DMS 273 (cell line): Measurements from ENCODE around the gene NRN1.
"Not testable (repeated sequence)": the region's sequence is repeated elsewhere in the genome, so short reads cannot be mapped to it uniquely, and the experiment has no call there.

Experiments
- DNase-seq: peaks from one replicate; lab custom pipeline; 2025; ENCODE audit not compliant: unreplicated experiment; lab: John Stamatoyannopoulos, UW

The NRN1 gene, protein sequence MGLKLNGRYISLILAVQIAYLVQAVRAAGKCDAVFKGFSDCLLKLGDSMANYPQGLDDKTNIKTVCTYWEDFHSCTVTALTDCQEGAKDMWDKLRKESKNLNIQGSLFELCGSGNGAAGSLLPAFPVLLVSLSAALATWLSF

DNA sequence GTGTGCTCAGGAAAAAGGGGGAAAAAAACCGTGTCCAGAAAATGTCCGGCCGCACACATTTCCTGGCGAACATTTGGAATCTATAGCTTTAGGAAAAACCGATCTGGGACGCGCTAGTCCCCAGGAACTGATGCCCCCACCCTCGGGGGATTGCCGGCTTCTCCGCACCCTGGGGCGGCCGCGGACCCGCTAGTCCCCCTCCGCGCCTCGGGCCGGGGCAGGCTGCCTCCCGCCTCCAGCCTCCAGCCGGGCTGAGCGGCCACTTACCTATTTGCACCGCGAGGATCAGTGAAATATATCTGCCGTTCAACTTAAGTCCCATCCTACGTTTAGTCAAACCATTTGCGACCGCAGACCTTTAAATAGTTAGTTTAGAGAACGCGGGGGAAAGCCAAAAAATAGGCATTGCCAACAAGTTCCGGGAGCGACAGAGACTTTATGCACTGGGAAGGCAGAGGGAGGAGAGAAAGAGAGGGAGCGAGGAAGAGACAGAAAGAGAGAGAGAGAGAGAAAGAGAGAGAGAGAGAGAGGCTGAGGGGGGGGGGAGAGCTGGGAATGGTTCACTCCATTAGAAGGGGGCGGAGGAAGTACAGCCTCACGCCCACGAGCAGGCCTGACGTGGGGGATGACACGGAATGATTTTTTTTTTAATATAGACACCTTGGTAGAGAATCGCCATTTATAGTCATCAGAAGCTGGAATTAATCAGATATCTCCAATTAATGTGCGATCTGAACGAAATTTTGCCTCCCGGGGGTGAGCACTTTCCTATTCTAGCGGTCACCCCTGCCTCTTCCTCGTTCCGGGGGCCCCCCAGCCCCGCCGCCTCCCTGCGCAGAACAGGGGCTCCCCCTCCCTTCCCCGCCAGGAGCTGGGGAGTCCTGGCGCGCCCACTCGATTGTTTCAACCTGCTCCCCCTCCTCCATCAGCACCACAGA lies at the start of gene NRN1:
NRN1 (minus strand) TSS at position 498 of the 938 bp plus-strand sequence; CDS start at position 322, 176 bp downstream.
- peak; percentile 85 for DNase-seq

DNA sequence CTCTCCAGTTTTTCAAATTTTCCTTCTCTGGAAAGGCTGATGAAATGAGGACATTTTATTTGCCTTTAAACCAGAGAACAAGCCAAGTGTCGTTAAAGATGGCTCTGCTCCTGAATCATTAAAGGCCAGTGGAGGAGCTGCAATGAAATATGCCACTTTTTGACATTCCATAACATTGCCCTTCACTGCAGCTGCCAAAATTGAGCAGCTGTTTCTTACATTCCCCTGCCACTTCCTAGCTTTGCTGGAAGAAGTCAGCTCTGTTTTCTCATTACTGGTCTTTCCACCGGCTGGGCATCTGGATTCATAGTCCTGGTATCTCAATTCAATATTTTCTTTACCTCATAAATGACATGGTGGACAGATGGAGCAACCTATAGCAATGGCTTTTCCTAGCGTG lies 45.5 kb upstream of the NRN1 start:
- DNase-seq: no peak

DNA sequence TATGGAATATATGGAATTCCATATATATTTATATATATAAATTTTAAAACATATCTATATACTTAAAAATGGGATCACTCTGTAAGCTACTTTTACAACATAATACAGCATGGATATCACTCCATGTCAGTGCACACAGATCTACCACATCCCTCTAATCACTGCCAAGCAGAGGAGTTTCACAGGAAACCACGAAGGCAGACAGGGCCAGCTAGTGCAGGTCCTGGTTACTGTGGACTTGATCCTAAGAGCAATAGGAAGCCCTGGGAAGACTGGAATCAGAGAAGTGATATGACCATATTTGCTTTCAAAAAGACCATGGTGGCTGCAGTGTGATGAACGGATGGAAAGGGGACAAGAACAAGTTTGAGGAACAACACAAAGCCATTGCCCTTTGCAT lies 40.0 kb upstream of the NRN1 start:
- DNase-seq: no peak

DNA sequence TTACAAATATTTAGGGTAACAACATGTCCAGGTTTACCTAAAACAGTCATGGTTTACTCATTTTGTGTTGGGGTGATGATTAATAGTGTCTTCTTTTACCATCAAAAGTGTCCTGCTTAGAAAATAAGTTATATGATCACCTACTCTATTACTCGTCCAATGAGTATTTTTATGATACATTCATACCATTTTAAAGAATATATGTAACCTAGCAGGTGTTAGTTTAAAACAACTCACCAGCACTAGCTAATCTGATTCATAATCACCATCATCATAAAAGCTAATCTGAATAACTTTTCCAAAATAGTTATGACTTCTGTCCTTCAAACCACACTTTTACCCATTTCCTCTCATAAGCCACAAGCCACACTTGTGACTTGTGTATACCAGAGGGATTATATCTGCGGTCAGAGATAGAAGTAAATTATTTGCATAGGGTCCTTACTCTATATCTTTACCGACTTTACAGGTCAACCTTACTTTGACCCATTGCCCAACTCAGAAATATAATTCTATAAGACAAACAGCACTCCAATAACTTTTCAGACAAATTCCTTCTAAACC lies 33.3 kb upstream of the NRN1 start:
- no peak for DNase-seq

DNA sequence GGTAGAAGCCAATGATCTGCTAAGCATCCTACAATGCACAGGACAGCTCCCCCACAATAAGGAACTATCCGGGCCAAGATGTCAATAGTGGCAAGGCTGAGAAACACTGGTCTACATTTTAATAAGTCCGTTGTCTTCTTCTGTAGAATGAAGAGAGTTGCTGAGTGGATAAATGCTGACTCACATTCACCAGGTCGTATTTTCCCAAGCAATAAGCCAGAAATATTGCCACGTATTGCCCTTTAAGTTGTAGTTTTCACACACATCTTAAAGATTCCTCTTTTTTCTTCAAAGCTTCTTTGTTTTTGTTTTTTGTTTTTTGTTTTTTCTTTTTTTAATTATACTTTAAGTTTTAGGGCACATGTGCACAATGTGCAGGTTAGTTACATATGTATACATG lies 30.5 kb upstream of the NRN1 start:
- no peak for DNase-seq

DNA sequence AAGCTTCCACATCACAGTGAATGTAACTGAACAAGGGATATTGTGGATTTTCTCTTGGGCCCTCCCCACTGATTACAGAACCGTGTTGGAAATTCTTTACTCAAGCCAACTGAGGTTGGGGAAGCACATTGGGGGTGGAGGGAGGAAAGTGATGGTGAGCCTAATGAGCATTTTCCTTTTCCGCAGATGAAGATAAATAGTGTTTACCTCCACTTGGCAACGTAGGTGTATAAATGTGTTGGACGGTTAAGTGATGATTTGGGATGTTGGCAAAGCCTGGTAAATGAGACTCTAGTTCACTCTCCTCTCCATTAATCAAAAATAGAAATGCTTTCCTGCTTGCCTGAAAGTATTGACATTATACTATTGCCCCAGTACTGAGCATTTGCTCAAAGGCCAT lies 27.1 kb upstream of the NRN1 start:
- DNase-seq: no peak

DNA sequence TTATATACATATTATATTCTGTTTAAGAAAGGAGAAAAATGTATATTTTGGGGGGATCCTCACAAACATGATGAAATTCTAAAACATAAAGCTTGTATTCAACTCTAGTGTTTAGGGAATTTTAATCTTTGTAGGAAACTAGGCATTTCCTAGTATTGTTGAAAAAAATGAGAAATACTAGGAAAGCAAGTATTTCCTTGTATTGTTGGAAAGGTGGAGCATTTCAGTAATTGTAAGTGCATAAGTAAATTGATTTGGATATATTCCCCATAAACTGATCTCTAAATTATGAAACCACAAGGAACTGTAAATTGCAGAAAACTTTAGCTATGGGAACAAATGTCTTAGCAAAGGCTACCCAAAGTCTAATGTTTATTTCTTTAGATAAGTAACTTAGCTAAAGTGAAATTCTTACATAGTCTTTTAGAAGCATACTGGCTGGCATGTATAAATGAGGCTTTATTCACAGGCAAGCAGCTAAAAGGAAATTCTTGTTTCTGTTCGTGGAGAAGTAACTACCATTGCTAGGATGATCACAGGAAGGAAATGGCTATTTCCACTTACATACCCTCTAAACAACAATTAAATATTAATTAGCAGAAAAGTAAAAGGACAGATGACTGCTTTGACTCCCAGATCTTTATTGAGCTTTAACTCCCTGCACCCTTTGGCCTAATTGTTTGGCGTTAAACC lies 19.9 kb upstream of the NRN1 start:
- no peak for DNase-seq

DNA sequence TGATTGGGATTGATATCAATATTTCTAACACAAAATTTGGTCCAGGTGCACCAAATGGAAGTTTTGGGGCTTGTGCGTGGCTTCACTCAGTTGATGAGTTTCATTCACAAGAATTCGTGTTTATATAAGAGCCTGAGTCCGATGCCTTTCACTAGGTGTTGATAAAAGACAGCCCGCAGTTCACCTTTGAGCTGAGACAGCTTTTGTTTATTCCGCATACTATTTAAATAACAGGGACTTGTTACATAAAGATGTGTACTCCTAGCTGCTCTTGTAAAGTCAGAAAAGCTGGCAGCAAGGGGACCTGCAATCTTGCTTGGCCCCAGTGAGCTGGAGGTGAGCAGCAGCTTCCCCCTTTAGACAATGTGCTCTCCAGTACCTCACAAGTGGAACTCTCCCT lies 19.0 kb upstream of the NRN1 start:
- no peak for DNase-seq

DNA sequence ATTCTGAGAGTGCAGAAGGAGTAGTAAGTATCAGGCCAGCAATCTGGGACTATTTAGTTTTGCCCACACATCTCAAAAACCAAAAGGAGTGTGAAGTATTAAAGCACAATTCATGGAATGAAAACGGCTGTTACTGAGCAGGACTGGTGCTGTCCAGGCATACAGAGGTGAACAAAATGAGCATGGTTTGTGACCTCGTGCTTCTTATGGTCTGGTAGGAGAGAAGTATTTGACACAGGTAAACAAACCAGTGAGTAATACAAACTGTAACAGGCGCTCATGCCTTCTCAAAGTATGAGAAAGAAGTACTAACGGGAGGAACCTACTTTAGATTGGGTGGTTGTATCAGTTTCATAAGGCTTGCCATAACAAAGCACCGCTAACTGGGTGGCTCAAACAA lies 17.5 kb upstream of the NRN1 start:
- DNase-seq: no peak

DNA sequence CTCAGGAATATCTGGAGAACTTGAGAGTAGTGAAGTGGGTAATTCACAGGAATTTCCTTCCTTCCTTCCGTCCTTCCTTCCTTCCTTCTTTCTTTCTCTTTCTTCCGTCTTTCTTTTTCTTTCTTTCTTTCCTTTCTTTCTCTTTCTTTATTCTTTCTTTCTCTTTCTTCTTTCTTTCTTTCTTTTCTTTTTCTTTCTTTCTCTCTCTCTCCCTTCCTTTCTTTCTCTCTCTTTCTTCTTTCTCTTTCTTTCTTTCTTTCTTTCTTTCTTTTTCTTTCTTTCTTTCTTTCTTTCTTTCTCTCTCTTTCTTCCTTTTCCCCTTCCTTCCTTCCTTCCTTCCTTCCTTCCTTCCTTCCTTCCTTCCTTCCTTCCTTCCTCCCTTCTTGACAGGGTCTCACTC lies 16.1 kb upstream of the NRN1 start:
- DNase-seq: not testable (repeated sequence)

DNA sequence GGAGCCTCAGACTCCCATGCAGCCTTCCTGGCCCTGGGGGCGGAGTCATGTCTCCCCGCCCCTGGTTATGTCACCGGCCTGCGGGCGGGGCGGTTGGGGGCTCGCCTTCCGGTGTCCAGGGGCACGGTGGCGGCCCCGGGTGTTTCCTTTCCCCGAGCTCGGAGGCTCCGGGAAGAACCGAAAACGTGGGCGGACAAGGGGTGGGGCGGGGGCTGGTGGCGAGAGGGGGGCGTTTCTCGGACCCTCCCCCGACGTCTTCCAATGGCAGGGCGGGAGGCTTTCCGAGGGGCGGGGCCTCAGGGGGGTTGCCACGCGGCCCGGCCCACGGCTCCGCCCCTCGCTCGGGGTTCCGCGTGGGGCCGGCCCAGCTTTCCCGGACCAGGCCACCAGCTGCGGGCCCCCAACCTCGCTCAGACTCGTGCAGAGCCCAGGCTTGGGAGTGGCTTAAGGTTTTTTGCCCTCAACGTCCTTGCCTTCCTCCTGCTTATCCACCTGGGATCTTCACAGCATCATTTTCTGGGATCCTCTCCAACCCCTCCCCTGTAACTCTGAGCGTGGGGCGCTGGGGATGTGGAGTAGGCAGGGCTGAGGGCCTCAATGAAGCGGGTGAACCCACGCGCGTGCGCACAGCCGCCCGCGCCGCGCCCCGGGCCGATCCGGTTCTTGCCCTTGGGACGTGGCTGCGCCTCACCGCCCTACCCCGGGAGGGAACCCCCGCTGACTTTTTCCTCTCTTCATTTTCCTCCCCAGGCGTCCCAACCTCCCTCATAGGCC lies 2.1 kb upstream of the NRN1 start:
- DNase-seq: peak; percentile 99

DNA sequence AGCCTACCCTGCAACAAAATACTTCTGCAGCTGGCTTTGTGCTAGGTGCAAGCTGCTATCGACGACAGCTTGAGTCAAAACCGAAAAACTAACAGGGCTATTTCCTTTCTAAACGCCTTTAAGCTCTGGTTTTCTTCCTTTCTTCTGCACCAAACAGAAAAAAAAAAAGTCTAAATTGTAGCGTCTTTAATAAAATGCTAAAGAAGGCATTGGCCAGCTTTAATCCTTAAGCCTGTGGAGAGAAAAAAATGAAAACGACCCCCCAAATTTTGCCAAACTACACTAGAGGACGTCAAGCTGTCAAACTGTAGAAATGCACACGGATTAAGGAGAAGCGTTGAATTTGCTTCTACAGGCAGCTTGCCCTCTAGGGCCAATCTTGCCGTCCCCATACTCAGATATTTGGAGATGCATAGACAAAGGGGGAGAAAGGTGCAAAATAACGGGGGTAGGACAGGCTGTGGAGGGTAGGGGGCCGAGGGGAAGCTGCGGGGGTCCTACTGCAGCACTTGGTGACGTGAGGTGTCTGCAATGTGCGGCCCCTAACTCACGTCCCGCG lies 1.4 kb upstream of the NRN1 start:
- DNase-seq: no peak

DNA sequence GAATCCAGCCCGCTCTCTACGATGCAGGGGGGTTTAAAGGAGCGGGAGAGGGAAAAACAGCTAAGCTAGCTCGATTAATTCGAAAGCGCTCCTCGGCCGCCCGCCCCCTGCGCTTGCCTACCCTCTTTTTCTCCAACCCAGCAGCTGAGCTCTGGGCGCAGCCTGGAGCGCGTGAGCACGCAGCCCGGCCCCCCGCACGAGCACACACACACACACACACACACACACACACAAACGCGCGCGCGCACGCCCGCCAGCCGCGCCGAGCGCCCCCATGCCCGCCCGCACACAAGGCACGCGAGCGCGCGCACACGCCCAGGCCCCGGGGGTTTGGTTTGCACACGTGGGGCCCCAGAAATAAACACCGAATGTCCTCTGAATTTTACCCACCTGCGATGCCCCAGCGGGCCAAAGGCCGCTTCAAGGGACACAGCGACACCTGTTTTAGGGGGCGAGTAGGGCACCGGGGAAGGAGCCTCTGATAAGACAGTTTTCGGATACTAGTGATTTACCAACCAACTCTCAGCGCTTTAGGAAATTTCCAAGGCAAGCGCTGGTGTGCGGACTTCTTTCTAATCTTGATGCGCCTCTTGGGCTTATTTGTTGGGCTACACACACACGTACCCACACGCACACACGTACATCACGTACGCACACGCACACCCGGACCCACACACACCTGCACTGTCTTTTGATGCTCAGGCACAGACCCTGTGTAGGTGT lies 802 bp upstream of the NRN1 start:
- DNase-seq: peak; percentile 90

DNA sequence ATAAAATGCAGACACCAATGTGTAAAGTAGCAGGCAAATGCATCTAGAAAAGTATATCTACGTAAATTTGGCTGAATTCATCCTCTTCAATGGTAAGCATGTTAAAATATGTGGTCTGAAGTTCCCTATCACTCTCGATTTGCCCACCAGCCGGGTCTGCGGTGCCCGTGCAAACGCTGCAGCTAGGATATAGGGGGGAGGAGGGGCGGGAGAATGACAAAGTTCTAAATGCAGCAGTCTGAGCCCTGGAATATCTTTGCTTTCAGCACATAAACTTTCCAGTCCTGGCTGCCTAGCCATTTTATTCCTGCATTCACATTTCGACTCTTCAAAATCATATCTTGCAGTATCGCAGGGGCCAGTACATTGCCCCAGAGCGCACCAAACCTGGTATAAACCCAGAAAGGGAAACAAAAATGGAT lies 708 bp downstream of the NRN1 start:
- peak; percentile 62 for DNase-seq

DNA sequence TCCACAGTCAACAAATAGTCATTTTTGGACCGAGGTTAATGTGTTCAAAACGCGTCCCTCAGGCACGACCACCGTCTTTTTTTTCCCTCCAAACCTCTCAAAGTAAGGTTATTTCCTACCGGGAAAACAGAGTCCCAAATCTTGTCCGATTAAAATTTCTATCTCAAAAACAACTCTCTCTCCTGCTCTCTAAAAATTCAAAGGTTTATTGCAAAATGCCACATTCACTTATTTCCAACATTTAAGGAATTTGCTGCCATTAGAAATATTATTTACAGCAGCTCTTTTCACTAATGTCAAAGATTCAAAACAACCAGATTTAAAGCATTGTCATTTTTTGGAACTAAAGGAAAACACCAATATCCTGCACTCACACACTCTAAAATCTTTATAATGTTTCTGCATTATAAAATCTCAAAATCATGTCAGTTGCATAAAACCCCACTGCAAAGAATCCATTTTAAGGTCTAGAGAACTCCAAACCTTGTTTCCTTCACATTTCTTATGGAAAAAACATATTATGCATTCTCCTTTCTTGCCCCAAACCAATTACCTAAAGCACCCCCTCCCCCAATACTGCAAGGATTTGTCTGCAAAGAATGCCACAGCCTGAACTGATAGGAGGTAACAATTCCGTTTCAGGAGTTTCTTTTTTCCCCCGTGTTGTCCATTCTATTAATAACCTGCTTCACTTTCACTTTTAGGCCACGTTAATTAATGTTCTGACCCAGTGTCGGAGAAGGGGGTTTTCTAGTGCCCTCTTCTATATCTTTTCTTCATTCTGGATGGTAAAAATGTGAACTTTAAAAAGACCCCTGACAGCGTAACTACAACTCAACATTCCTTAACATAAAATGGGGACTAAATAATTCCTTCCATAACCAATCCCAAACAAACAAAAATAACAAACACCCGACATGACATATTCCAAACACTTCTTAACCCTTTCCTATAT lies 1.4 kb downstream of the NRN1 start:
- DNase-seq: peak; percentile 45

DNA sequence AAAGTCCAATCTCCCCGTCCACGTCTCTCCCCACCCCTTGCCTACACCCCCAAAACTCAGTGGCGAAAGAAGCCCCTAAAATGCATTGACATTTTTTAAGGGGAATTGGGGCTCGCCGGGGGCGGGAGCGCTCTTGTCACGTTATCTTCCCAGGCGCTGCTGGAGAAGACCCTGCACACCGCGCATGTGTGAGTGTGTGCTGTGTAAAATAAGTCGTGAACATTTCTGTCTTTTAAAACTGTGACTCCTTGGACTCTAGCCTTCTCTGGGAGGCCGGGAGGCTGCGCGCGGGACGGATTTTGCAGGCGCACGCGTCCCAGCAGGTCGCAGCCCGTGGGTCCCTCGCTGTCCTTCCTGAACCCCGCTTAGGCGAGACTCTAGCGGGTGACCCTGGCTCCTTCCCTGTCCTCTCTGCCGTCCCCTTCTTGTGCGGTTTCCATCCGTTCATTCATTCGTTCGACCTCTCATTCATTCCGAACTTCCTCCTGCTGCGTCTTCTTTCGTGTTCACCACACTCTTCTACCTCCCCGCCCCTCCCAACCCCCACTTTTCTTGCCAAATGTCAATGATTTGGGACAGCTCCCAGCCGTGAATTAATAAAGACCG lies 2.2 kb downstream of the NRN1 start:
- DNase-seq: peak; percentile 67

DNA sequence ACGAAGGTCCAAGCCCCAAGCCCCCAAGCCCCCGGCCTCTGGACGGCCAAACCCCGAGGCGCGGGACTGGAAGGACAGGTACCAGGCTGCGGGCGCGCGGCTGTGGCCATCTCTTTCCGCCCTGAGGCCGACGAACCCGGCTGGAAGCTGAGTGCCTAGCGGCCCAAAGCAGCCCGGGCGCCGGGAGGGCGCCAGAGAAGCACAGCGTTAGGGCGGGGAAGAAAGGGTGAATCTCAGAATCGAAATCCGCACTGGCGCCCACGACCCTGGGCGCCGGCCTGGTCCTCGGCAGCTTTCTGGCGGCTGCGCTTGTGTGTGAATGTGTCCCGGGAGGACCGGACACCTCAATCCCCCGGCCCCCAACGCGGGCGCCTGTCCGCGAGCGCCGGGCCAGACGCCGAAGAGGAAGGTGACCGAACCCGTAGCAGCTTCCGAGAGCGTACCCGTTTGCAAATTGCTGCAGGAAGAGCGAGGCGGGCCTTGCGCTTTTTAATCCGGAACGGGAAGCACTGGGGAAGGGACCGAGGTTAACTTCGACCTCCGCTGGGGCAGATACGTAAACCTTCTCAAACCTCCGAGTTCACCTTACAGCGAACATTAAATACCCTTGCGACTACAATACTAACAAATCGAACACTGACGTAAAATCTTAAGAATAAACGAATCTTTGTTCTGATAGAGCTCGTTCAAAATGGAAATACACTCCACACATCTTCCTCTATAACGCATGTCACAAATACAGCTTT lies 2.9 kb downstream of the NRN1 start:
- peak; percentile 72 for DNase-seq
